HG03469 (cell line): ENCODE measurements around the gene UGGT2.
"Not testable (repeated sequence)": the region's sequence is repeated elsewhere in the genome, so short reads cannot be mapped to it uniquely, and the experiment has no call there.

Source experiments
- ATAC-seq: cut with Tn5 transposase; IDR thresholded peaks from one replicate; pipeline ENCODE4 v1.9.1; 2021; ENCODE audit warnings: mild to moderate bottlenecking, moderate library complexity, moderate number of reproducible peaks; ENCODE audit not compliant: unreplicated experiment

Gene UGGT2

DNA sequence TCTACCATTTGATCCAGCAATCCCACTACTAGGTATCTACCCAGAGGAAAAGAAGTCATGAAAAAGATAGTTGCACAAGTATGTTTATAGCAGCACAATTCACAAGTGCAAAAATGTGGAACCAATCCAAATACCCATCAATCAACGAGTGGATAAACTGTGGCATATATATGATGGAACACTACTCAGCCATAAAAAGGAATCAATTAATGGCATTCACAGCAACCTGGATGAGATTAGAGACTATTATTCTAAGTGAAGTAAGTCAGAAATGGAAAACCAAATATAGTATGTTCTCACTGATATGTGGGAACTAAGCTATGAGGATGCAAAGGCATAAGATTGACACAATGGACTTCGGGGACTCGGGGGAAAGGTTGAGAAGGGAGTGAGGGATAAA lies 1.3 kb downstream of the UGGT2 start:
- ATAC-seq: not testable (repeated sequence)

GRCh38 chr13:96051491-96051890 lies 1.7 kb downstream of the UGGT2 start:
- not testable (repeated sequence) for ATAC-seq

DNA sequence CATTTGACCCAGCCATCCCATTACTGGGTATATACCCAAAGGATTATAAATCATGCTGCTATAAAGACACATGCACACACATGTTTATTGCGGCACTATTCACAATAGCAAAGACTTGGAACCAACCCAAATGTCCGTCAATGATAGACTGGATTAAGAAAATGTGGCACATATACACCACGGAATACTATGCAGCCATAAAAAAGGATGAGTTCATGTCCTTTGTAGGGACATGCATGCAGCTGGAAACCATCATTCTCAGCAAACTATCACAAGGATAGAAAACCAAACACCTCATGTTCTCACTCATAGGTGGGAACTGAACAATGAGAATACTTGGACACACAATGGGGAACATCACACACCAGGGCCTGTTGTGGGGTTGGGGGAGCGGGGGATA lies 2.2 kb downstream of the UGGT2 start:
- not testable (repeated sequence) for ATAC-seq

DNA sequence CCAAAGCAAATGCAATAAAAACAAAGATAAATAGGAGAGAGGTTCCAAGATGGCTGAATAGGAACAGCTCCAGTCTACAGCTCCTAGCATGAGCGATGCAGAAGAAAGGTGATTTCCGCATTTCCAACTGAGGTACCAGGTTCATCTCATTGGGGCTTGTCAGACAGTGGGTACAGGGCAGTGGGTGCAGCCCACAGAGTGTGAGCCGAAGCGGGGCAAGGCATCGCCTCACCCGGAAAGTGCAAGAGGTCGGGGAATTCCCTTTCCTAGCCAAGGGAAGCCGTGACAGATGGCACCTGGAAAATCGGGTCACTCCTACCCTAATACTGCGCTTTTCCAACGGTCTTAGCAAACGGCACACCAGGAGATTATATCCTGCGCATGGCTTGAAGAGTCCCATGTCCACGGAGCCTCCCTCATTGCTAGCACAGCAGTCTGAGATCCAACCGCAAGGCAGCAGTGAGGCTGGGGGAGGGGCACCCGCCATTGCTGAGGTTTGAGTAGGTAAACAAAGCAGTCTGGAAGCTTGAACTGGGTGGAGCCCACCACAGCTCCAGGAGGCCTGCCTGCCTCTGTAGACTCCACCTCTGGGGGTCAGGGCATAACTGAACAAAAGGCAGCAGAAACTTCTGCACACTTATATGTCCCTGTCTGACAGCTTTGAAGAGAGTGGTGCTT lies 6.6 kb downstream of the UGGT2 start:
- ATAC-seq: not testable (repeated sequence)

DNA sequence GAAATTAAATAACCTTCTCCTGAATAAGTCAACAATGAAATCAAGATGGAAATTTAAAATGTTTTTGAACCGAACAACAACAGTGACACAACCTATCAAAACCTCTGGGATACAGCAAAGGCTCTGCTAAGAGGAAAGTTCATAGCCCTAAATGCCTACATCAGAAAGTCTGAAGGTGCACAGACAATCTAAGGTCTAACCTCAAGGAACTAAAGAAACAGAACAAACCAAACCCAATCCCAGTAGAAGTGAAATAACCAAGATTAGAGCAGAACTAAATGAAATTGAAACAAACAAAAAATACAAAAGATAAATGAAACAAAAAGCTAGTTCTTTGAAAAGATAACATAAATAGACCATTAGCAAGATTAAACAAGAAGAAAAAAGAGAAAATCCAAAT lies 9.0 kb downstream of the UGGT2 start:
- ATAC-seq: no peak

GRCh38 chr13:96041326-96042110 lies 11.7 kb downstream of the UGGT2 start:
- ATAC-seq: no peak

- no peak for ATAC-seq
Observed at GRCh38 chr13:96036515-96036914, 16.7 kb downstream of the UGGT2 start.

- no peak for ATAC-seq
Observed at GRCh38 chr13:96034662-96035061, 18.5 kb downstream of the UGGT2 start.

- ATAC-seq: no peak
Observed at GRCh38 chr13:96033220-96034015, 19.8 kb downstream of the UGGT2 start.

DNA sequence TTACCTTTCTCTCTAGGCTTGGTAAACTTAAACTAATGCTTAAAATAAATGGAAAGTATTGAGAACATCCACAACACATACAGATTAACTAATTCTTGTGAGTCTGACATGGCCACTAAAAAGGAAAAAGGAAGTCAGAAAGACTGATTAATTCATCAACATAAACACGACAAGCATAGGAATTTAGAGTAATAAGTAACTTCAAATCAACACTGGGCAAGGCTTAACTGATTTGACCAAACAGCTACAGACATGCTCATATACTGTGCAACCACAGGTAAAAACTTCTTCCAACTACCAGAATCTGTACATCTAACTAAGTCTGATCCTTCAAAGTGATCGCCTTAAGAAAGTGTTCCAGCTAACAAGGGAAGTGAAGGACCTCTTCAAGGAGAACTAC lies 20.5 kb downstream of the UGGT2 start:
- ATAC-seq: no peak

DNA sequence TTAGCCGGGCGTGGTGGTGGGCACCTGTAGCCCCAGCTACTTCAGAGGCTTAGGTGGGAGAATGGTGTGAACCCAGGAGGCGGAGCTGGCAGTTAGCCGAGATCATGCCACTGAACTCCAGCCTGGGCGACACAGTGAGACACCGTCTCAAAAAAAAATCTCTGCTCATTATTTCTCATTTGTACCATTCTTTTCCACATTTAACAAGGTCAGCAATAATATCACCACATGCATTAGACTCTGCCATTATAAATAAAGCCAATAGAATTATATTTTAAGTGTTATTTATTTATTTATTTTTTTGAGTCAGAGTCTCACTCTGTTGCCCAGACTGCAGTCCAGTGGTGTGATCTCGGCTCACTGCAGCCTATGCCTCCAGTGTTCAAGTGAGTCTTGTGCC lies 24.2 kb downstream of the UGGT2 start:
- ATAC-seq: no peak

DNA sequence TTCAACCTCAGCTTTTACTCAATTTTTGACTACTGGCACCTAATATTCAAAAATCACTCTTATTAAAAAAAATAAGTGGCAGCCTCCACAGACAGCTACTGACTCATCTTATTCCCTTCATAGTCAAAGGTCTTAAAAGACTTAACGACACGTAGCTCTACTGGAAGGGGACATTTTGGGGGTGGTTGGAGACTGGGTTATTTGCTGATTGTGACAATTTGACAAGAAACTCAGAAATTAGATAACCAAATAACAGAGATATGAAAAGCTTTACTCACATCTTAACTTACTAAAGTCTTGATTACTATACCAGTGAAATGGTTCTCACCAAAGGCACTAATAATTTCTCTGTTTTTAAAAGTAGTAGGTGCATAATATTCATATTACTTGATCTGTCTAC lies 25.7 kb downstream of the UGGT2 start:
- ATAC-seq: no peak

DNA sequence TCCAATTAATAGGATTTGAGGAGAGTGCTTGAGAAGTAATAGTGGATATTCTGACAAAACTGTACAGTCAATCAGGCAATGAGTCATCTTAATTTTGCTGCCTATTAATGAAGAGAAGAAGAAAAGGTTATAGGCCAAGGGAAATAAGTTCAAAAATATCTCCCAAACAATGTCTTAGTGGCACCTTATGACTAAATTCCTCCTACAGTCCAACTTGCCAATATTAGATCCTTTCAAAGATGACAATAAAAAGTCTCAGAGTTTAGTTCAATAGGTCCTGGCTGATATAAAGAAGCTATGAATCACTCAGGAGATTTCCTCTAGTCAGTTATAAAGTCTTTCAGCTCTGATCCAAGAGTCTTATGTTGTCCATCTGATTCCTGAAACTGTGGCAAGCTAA lies 27.9 kb downstream of the UGGT2 start:
- ATAC-seq: no peak

GRCh38 chr13:96020931-96021330 lies 32.3 kb downstream of the UGGT2 start:
- no peak for ATAC-seq

GRCh38 chr13:96020155-96020575 lies 33.0 kb downstream of the UGGT2 start:
- ATAC-seq: peak; percentile 94

DNA sequence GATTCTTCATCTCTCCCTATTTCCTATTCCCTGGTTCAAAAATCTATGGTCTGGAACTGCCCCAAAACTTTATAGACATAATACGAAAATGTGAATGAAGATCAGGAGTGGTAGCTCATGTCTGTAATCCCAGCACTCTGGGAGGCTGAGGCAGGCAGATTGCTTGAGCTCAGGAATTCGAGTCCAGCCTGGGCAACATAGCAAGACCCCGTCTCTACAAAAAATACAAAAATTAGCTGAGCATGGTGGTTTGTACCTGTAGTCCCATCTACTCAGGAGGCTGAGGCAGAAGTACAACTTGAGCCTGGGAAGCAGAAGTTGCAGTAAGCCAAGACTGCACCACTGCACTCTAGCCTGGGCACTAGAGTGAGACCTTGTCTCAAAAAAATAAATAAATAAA lies 35.1 kb downstream of the UGGT2 start:
- no peak for ATAC-seq

GRCh38 chr13:96011291-96011872 lies 41.8 kb downstream of the UGGT2 start:
- no peak for ATAC-seq

GRCh38 chr13:96003304-96003703 lies 49.9 kb downstream of the UGGT2 start:
- no peak for ATAC-seq

DNA sequence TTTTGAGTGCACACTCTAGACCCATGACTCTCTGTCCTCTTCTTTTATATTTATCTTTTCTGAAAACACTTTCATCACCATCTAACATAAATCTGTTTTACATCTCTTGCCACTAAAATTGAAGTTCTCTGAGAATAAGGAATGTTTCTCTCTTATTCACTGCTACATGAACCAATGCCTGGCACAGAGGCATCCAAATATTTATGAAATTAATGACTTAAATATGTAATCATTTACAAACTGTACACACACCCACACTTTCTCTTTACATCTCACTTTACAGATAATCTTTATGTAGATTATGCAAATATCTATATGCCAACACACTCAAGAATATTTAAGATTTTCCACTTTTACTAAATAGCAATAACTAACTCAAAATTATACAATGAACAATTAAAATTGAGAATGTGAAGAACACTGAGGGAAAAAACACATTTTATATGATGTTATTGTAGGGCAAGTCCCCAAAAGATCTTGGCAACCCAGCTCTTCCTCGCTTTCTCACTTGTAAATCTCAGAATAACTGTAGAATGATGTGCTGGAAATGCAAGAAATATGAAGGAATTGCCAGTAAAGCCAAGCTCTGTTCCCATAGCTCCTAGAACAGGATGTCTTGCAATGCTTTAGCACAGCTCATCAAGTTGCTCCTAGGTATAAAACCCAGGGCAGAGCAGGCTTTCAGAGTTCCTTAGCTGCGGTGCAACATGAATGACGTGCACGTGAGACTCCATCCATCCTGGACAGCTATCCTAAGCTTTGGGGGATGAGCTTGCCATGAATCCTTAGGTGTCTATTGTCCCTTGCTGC lies 50.7 kb downstream of the UGGT2 start:
- ATAC-seq: no peak

- ATAC-seq: no peak
Observed at GRCh38 chr13:96000069-96000468, 53.1 kb downstream of the UGGT2 start.
